B cell (primary cell): ENCODE measurements around the gene PIM3. TPM values are rescaled to one million over a fixed set of nuclear protein-coding genes. Genes with fewer than 3 reads are reported as not detected.

Source experiments
- ATAC-seq: fragments of 200-7000 bp; cut with Tn5 transposase; one replicate; pipeline ENCODE4 v1.10.0; 2021; ENCODE audit warnings: low read depth, mild to moderate bottlenecking, moderate number of reproducible peaks, moderate library complexity
- CTCF ChIA-PET: fragments of 350-600 bp; sonication (Branson Sonifier 250); formaldehyde crosslinking; loops from one replicate; lab custom pipeline; 2021; ENCODE audit warnings: antibody characterized with exemption, inconsistent platforms; lab: Charles Lee
- POLR2A ChIA-PET: fragments of 350-600 bp; sonication (Branson Sonifier 250); formaldehyde crosslinking; loops from one replicate; lab custom pipeline; 2021; ENCODE audit warnings: antibody characterized with exemption; lab: Charles Lee
- DNase-seq: peaks from one replicate; pipeline ENCODE4 v3.0.0; 2013
- H2AFZ ChIP-seq: 2 replicates; pipeline ENCODE4 v1.6.1; 2012; ENCODE audit warnings: mild to moderate bottlenecking, low read depth, low read length; ENCODE audit not compliant: insufficient read depth, poor library complexity, severe bottlenecking
- H3K27ac ChIP-seq, 2 donors: 1 replicate in 1 of 2; 2 replicates in 1 of 2; pipeline ENCODE4 v1.5.1; 2012 to 2013; ENCODE audit warnings: low read length in 2 of 2, mild to moderate bottlenecking in 2 of 2, moderate library complexity in 1 of 2
- H3K27me3 ChIP-seq, 4 experiments: fragments of 200-600 bp in 1 of 4; sonication (generic) in 1 of 4; replicated peaks in 1 of 4; 1 replicate in 2 of 4; 2 replicates in 2 of 4; pipeline versions ENCODE4 v1.6.1 to v1.7.0; 2013 to 2016; ENCODE audit warnings: low read length in 3 of 4, mild to moderate bottlenecking in 2 of 4, mixed read lengths in 1 of 4, moderate library complexity in 1 of 4; ENCODE audit not compliant: insufficient read depth in 4 of 4, control insufficient read depth in 3 of 4; ENCODE audit errors: control extremely low read depth in 1 of 4
- H3K36me3 ChIP-seq, 2 experiments: replicated peaks in 1 of 2; 1 replicate in 1 of 2; 2 replicates in 1 of 2; pipeline versions ENCODE4 v1.6.1 to v1.7.1; 2013; ENCODE audit warnings: low read length in 1 of 2; ENCODE audit not compliant: insufficient read depth in 2 of 2, control insufficient read depth in 1 of 2; ENCODE audit errors: control extremely low read depth in 1 of 2, extremely low read depth in 1 of 2
- H3K4me1 ChIP-seq, 2 donors: fragments of 200-600 bp in 1 of 2; sonication (generic) in 1 of 2; 1 replicate in 1 of 2; 2 replicates in 1 of 2; pipeline versions ENCODE4 v1.5.1 to v1.6.1; 2013 to 2017; ENCODE audit warnings: low read length in 2 of 2; ENCODE audit not compliant: control insufficient read depth in 2 of 2, insufficient read depth in 2 of 2
- H3K4me2 ChIP-seq: replicated peaks from 2 replicates; pipeline ENCODE3; 2012; ENCODE audit warnings: mild to moderate bottlenecking, low read depth, low read length; ENCODE audit not compliant: poor library complexity, severe bottlenecking
- H3K4me3 ChIP-seq, 5 experiments: fragments of 200-600 bp in 1 of 5; sonication (generic) in 1 of 5; 1 replicate in 3 of 5; 2 replicates in 2 of 5; pipeline versions ENCODE4 v1.5.1 to v1.7.0; 2011 to 2016; ENCODE audit warnings: low read length in 4 of 5, mild to moderate bottlenecking in 4 of 5, low read depth in 2 of 5, control low read depth in 1 of 5, moderate library complexity in 1 of 5; ENCODE audit not compliant: insufficient read depth in 1 of 5; ENCODE audit errors: control extremely low read depth in 1 of 5, extremely low read depth in 1 of 5
- H3K79me2 ChIP-seq: fragments of 200-600 bp; sonication (generic); one replicate; pipeline ENCODE4 v1.6.0; 2016; ENCODE audit warnings: low read length; ENCODE audit not compliant: control insufficient read depth, insufficient read depth
- H3K9ac ChIP-seq: fragments of 200-600 bp; sonication (generic); 2 replicates; pipeline ENCODE4 v1.6.1; 2017; ENCODE audit warnings: mild to moderate bottlenecking, low read length, moderate library complexity
- H3K9me3 ChIP-seq, 3 donors: one replicate each; pipeline versions ENCODE4 v1.6.1 to v1.7.1; 2013; ENCODE audit warnings: low read length in 2 of 3; ENCODE audit not compliant: control insufficient read depth in 2 of 3, insufficient read depth in 1 of 3; ENCODE audit errors: control extremely low read depth in 1 of 3
- H4K20me1 ChIP-seq: 2 replicates; pipeline ENCODE4 v1.6.0; 2012; ENCODE audit warnings: mild to moderate bottlenecking, low read length; ENCODE audit not compliant: insufficient read depth, control insufficient read depth, poor library complexity, severe bottlenecking
- H3K27ac Mint-ChIP-seq: one replicate; pipeline ENCODE4 v1.8.0; 2021; ENCODE audit warnings: mixed read lengths
- H3K27me3 Mint-ChIP-seq: one replicate; pipeline ENCODE4 v1.8.0; 2021; ENCODE audit warnings: mixed read lengths
- H3K4me1 Mint-ChIP-seq: one replicate; pipeline ENCODE4 v1.8.0; 2021; ENCODE audit warnings: mixed read lengths
- H3K4me3 Mint-ChIP-seq: one replicate; pipeline ENCODE4 v1.8.0; 2021; ENCODE audit warnings: mixed read lengths
- H3K9me3 Mint-ChIP-seq: one replicate; pipeline ENCODE4 v1.8.0; 2022; ENCODE audit warnings: mixed read lengths; ENCODE audit not compliant: insufficient read depth
- CTCF ChIP-seq: fragments of 200-600 bp; IDR thresholded peaks from one replicate; pipeline ENCODE4 v1.8.0; 2022; ENCODE audit warnings: antibody characterized with exemption, mild to moderate bottlenecking
- EZH2 ChIP-seq: IDR thresholded peaks from 2 replicates; pipeline ENCODE4 v1.6.1; 2012; ENCODE audit warnings: borderline replicate concordance, low read depth, mild to moderate bottlenecking, moderate library complexity, low read length; ENCODE audit not compliant: insufficient read depth, poor library complexity, severe bottlenecking
- WGBS: methylation state at CpG from one replicate; pipeline ENCODE4 v1.1.5; 2013; ENCODE audit warnings: missing lambda C conversion rate; ENCODE audit not compliant: insufficient coverage; 5-methylcytosine and 5-hydroxymethylcytosine counted together
- intact Hi-C: fragments of 100-400 bp; cut with micrococcal nuclease; formaldehyde crosslinking; loops from one replicate; pipeline ENCODE4 v1.10.0; 2022
- polyA plus RNA-seq: library from polyadenylated mRNA; depleted of rRNA; stranded (reverse); fragments of >200 nt; gene quantifications from 2 replicates; pipeline ENCODE4 v1.2.3, GENCODE V29; 2012
- total RNA-seq, 2 donors: library from RNA; stranded (reverse); fragments of 120-200 nt in 1 of 2; gene quantifications; 1 replicate in 1 of 2; 2 replicates in 1 of 2; pipeline versions ENCODE4 v1.2.3 to v1.2.4, GENCODE V29; 2013 to 2022

PIM3 gene
- total and polyA plus RNA-seq, 2 donors (not counting 1 experiment from before 2014, with no cell fraction given) = 74.6 to 128 TPM

GRCh38 chr22:49951000-49951677, 9.4 kb upstream of the PIM3 start:
- peak; percentile 67 for ATAC-seq
- H3K9me3 Mint-ChIP-seq = no peaks in the 10 kb centered on the region
- Histone ChIP-seq H3K9me3 (no peaks in the 10 kb centered on the region), H3K36me3 (no peaks in the 10 kb centered on the region), H3K27ac (no peak overlapping the region), H4K20me1 (no peaks in the 10 kb centered on the region), H3K79me2 (no peaks in the 10 kb centered on the region), H3K4me2 (no peak overlapping the region), H3K27me3 (no peaks in the 10 kb centered on the region), H3K4me3 (no peak overlapping the region), H3K9ac (no peak overlapping the region), H2AFZ (no peak overlapping the region), H3K4me1 (peaks cover 1 to 18% of the 10 kb centered on the region in 2 donors)
- no peak overlapping the region for H3K4me3 Mint-ChIP-seq
- ChIA-PET POLR2A (interaction anchor here (0.8 to 2.1 kb wide), 3 partner anchors 10 to 19 kb away, joined by 3 to 20 read pairs (median 4); partner anchors contain the start of gene PIM3), CTCF (interaction anchor here (1.0 to 2.0 kb wide), 2 partner anchors 21 to 79 kb away, joined by 3 to 4 read pairs; no protein-coding TSS in a partner anchor)
- peak; percentile 73 for DNase-seq
- H3K4me1 Mint-ChIP-seq = peaks cover 2% of the 10 kb centered on the region
- WGBS = 89% methylated on average over 23 of the region's 28 CpGs
- intact Hi-C loops = loop anchor here (2.0 kb wide), 1 partner anchor 14 kb away; no protein-coding TSS in a partner anchor
- H3K27ac Mint-ChIP-seq = no peak overlapping the region
- no peak for TF ChIP-seq EZH2
- TF ChIP-seq CTCF = no peak
- H3K27me3 Mint-ChIP-seq = no peaks in the 10 kb centered on the region

- TF ChIP-seq CTCF (no peak), EZH2 (no peak)
- POLR2A ChIA-PET = interaction anchor here (0.8 to 2.1 kb wide), 3 partner anchors 9 to 20 kb away, joined by 3 to 20 read pairs (median 4); partner anchors contain the start of gene PIM3
- Histone ChIP-seq H3K9ac (no peak overlapping the region), H4K20me1 (no peaks in the 10 kb centered on the region), H3K79me2 (no peaks in the 10 kb centered on the region), H3K27me3 (no peaks in the 10 kb centered on the region), H2AFZ (no peak overlapping the region), H3K4me3 (no peak overlapping the region), H3K4me1 (peaks cover 0 to 13% of the 10 kb centered on the region in 2 donors), H3K27ac (no peak overlapping the region), H3K4me2 (no peak overlapping the region), H3K9me3 (no peaks in the 10 kb centered on the region), H3K36me3 (no peaks in the 10 kb centered on the region)
- no peak overlapping the region for H3K4me3 Mint-ChIP-seq
- CTCF ChIA-PET = interaction anchor here (1.0 to 2.0 kb wide), 2 partner anchors 21 to 79 kb away, joined by 3 to 4 read pairs; no protein-coding TSS in a partner anchor
- intact Hi-C loops = loop anchor here (2.0 kb wide), 1 partner anchor 15 kb away; no protein-coding TSS in a partner anchor
- H3K27ac Mint-ChIP-seq = no peak overlapping the region
- DNase-seq = no peak
- no peaks in the 10 kb centered on the region for H3K4me1 Mint-ChIP-seq
- no peaks in the 10 kb centered on the region for H3K27me3 Mint-ChIP-seq
- WGBS = 100% methylated on average over 2 of the region's 4 CpGs
- no peak for ATAC-seq
- no peaks in the 10 kb centered on the region for H3K9me3 Mint-ChIP-seq
Observed at GRCh38 chr22:49951678-49951985, 8.9 kb upstream of the PIM3 start.
